AG09319 (cell line): ENCODE results near the gene PEX11A.

Source experiments
- DNase-seq: peaks from one replicate; pipeline ENCODE4 v3.0.0-alpha.2; 2010; ENCODE audit warnings: low read depth; ENCODE audit errors: extremely low read depth
- TF ChIP-seq, protein P1 (sequence below): IDR thresholded peaks from 2 replicates; pipeline ENCODE4 v1.5.1; 2011; ENCODE audit warnings: low read depth, mild to moderate bottlenecking, inconsistent platforms, low read length, moderate library complexity

Gene PEX11A

DNA sequence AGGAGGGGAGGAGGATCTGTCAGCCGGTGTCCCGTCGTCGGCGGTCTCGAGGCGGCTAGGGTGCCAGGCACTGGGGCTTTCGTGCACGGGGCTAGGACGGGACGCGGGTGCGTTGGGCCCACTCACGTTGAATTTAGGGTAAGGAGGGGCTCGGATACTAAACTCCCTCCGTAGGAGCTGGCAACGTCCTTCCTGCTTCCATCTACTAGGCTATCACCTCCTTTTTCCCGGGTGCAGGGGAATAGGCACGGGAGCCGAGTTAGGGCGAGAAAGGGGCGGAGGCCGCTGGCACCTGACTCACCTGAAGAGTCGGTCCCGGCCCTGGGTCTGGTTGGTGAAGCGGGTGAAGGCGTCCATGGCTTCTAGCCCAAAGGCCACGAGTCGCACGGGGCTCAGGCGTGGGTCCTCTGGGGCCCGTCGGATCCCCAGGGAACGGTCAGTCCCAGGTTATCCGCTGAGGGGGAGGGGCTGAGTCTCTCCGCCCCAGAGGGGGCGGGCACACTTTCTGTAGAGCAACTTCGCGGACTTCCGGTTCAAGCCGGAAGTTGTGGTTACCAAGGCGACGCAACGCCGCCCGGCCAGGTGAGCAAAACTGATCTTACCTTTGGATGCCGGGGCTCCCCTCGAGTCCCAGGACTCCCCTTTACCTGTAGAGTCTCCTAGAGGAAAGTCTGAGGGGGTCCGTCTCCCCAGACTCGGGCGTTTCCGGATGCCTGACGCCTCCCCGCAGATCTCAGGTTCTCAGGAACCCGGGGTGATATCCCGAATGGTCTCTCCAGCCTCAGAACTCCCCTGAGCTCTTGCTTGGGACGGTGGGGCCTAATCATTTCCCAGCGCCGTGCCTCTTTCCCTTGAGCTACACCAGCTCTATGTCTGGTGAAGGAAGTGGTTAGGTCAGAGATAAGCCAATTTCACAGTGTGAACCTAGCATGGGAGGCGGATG lies at the start of gene PEX11A, which contains the start of gene WDR93:
Gene PEX11A, minus strand, starts transcription at position 479 of the 943 bp plus-strand sequence. Its CDS starts 122 bp downstream, at position 357.
Gene WDR93, plus strand, starts transcription at position 536 of the 943 bp plus-strand sequence. CDS start 10,936 bp downstream, outside the sequence.
- peak; percentile 20 for DNase-seq
- TF ChIP-seq, protein P1, sequence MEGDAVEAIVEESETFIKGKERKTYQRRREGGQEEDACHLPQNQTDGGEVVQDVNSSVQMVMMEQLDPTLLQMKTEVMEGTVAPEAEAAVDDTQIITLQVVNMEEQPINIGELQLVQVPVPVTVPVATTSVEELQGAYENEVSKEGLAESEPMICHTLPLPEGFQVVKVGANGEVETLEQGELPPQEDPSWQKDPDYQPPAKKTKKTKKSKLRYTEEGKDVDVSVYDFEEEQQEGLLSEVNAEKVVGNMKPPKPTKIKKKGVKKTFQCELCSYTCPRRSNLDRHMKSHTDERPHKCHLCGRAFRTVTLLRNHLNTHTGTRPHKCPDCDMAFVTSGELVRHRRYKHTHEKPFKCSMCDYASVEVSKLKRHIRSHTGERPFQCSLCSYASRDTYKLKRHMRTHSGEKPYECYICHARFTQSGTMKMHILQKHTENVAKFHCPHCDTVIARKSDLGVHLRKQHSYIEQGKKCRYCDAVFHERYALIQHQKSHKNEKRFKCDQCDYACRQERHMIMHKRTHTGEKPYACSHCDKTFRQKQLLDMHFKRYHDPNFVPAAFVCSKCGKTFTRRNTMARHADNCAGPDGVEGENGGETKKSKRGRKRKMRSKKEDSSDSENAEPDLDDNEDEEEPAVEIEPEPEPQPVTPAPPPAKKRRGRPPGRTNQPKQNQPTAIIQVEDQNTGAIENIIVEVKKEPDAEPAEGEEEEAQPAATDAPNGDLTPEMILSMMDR, result no peak

GRCh38 chr15:89740137-89740536 lies 49.6 kb upstream of the PEX11A start:
- TF ChIP-seq, protein P1, result peak; percentile 78
- DNase-seq, result peak; percentile 27

- TF ChIP-seq, protein P1, result no peak
- no peak for DNase-seq
These were observed 45.2 kb upstream of the PEX11A start for GRCh38 chr15:89735773-89736172.

GRCh38 chr15:89732451-89733172 lies 42.1 kb upstream of the PEX11A start:
- TF ChIP-seq, protein P1, result no peak
- no peak for DNase-seq

DNA sequence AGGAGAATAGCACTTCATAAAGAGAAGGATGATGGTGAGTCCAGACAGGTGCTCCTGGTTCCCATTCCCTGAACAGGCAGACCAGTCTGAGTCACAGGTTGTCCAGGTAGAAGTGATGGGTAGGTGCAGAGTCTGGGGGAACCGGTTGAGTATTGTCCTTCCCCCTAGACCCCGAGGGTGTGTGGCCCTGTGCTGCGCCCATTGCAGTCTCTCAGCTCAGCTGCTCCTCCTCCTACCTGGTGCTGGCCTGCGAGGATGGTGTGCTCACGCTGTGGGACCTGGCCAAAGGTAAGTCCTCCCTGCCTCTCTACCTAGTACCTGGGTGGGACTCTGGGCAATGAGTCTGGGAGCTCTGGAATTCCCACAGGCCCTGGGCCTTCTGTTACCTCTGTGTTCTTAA lies 40.7 kb upstream of the PEX11A start:
- no peak for DNase-seq
- TF ChIP-seq, protein P1, result no peak

- TF ChIP-seq, protein P1, result no peak
- DNase-seq, result no peak
These were observed 37.7 kb upstream of the PEX11A start for GRCh38 chr15:89728254-89728653.
